HepG2 (cell line): Measurements from ENCODE around the gene SULT4A1. TPM values are rescaled to one million over a fixed set of nuclear protein-coding genes. Genes with fewer than 3 reads are reported as not detected.

ENCODE experiments used
- ATAC-seq: fragments of 200-7000 bp; cut with Tn5 transposase; 3 replicates; pipeline ENCODE4 v1.9.1; 2020; ENCODE audit warnings: mild to moderate bottlenecking, moderate library complexity
- BruUV-seq: library from RNA; stranded (reverse); fragments of 400-500 nt; replicated peaks from 2 replicates; lab custom pipeline; 2021; lab: Mats Ljungman, UMichigan
- CTCF ChIA-PET: fragments of 300-600 bp; formaldehyde crosslinking; extraction: SDS; loops from one replicate; lab custom pipeline; 2021; ENCODE audit warnings: low total read pairs, inconsistent platforms, low intra/inter-chr PET ratio; lab: Yijun Ruan, JAX
- POLR2A ChIA-PET: fragments of 350-600 bp; sonication (Branson Sonifier 250); formaldehyde crosslinking; loops from one replicate; lab custom pipeline; 2020; ENCODE audit warnings: antibody characterized with exemption, inconsistent platforms; lab: Yijun Ruan, JAX
- DNase-seq: peaks from one replicate; pipeline ENCODE4 v3.0.0-alpha.2; 2015; ENCODE audit warnings: low spot score
- FAIRE-seq: peaks from 3 replicates; lab custom pipeline; 2011; peaks lifted over from hg19 to GRCh38; lab: Jason Lieb, UNC
- H2AFZ ChIP-seq: one replicate; pipeline ENCODE4 v1.6.1; 2011; ENCODE audit warnings: low read length, inconsistent platforms
- H3K27ac ChIP-seq: fragments of 300-600 bp; 3 replicates; pipeline ENCODE4 v1.8.0; 2011; ENCODE audit warnings: mixed run types, mild to moderate bottlenecking, mixed read lengths, low read length, inconsistent platforms; ENCODE audit not compliant: insufficient read depth; ENCODE audit errors: extremely low read length
- H3K27me3 ChIP-seq, 2 experiments: fragments of 200-600 bp in 1 of 2; 2 replicates in 1 of 2; 3 replicates in 1 of 2; pipeline versions ENCODE4 v1.6.0 to v1.8.0; 2011; ENCODE audit warnings: low read length in 2 of 2, mild to moderate bottlenecking in 2 of 2, moderate library complexity in 2 of 2, inconsistent platforms in 1 of 2; ENCODE audit not compliant: insufficient read depth in 2 of 2, control insufficient read depth in 1 of 2
- H3K36me3 ChIP-seq, 2 experiments: fragments of 200-600 bp in 1 of 2; replicated peaks in 1 of 2; 2 replicates in 1 of 2; 3 replicates in 1 of 2; pipeline versions ENCODE4 v1.5.1 to v1.8.0; 2011; ENCODE audit warnings: low read length in 2 of 2, inconsistent platforms in 1 of 2; ENCODE audit not compliant: insufficient read depth in 2 of 2, control insufficient read depth in 1 of 2
- H3K4me1 ChIP-seq: 2 replicates; pipeline ENCODE4 v1.5.1; 2012; ENCODE audit warnings: low read length, inconsistent platforms; ENCODE audit not compliant: insufficient read depth
- H3K4me2 ChIP-seq: 2 replicates; pipeline ENCODE4 v1.6.0; 2011; ENCODE audit warnings: low read depth, low read length, inconsistent platforms
- H3K4me3 ChIP-seq, 3 experiments: fragments of 200-600 bp in 1 of 3; sonication (generic), shearing (Covaris generic) in 1 of 3; replicated peaks in 1 of 3; 2 replicates each; pipeline ENCODE4 v1.5.1; 2011 to 2016; ENCODE audit warnings: low read length in 3 of 3, inconsistent platforms in 2 of 3, low read depth in 2 of 3, mild to moderate bottlenecking in 2 of 3, control low read depth in 1 of 3, mixed read lengths in 1 of 3; ENCODE audit not compliant: insufficient read depth in 1 of 3
- H3K79me2 ChIP-seq: one replicate; pipeline ENCODE4 v1.6.1; 2011; ENCODE audit warnings: low read length, inconsistent platforms; ENCODE audit not compliant: insufficient read depth
- H3K9ac ChIP-seq: 2 replicates; pipeline ENCODE4 v1.6.0; 2011; ENCODE audit warnings: mild to moderate bottlenecking, low read depth, low read length, inconsistent platforms; ENCODE audit not compliant: insufficient read depth
- H3K9me3 ChIP-seq: 2 replicates; pipeline ENCODE4 v1.5.1; 2012; ENCODE audit warnings: mild to moderate bottlenecking, low read length
- H4K20me1 ChIP-seq: 2 replicates; pipeline ENCODE4 v1.6.0; 2011; ENCODE audit warnings: inconsistent platforms, mild to moderate bottlenecking, low read length, moderate library complexity; ENCODE audit not compliant: insufficient read depth
- KDM5A ChIP-seq: fragments of 200-600 bp; sonication (generic); IDR thresholded peaks from 2 replicates; pipeline ENCODE4 v1.7.0; 2018; ENCODE audit warnings: antibody characterized with exemption, mild to moderate bottlenecking, low read length, borderline replicate concordance
- RELA ChIP-seq: sonication (generic); formaldehyde crosslinking; IDR thresholded peaks from 2 replicates; pipeline ENCODE4 v1.4.0; 2020; ENCODE audit warnings: missing genetic modification reagents
- SP2 ChIP-seq: sonication (generic); formaldehyde crosslinking; IDR thresholded peaks from 2 replicates; pipeline ENCODE4 v1.5.1; 2020; ENCODE audit warnings: mild to moderate bottlenecking, missing genetic modification reagents
- ZNF484 ChIP-seq: sonication (generic); formaldehyde crosslinking; IDR thresholded peaks from 2 replicates; pipeline ENCODE4 v1.5.1; 2020; ENCODE audit warnings: mild to moderate bottlenecking, low read depth, missing genetic modification reagents, borderline replicate concordance
- WGBS: methylation state at CpG from one replicate; pipeline ENCODE4 v1.1.6; 2017; ENCODE audit warnings: low lambda C conversion rate; 5-methylcytosine and 5-hydroxymethylcytosine counted together
- in situ Hi-C: cut with HindIII; loops from 2 replicates; pipeline ENCODE4 v1.10.0; 2017; ENCODE audit warnings: low pct_unique_long_range_greater_than_20kb; ENCODE audit not compliant: extremely low pct_ligation_motif_present
- intact Hi-C: fragments of 100-400 bp; cut with micrococcal nuclease; formaldehyde crosslinking; loops from one replicate; pipeline ENCODE4 v1.10.0; 2022; ENCODE audit not compliant: unreplicated experiment
- polyA plus RNA-seq, 8 experiments: library from polyadenylated mRNA; depleted of rRNA in 3 of 8; stranded (reverse) in 7 of 8; unstranded in 1 of 8; fragments of >200 nt; fragmentation: Illumina TruSeq in 4 of 8; extraction: Trizol in 4 of 8; gene quantifications; 2 replicates each; pipeline versions ENCODE4 v1.2.1 to v1.2.3, GENCODE V29; 2011 to 2016; ENCODE audit warnings: low read depth in 4 of 8, missing spikeins in 1 of 8, mixed read lengths in 1 of 8; ENCODE audit not compliant: insufficient read depth in 1 of 8
- total RNA-seq, 5 experiments: library from RNA; depleted of rRNA; stranded (reverse); fragments of >200 nt; fragmentation: Illumina TruSeq; extraction: Trizol; gene quantifications; 2 replicates each; pipeline ENCODE4 v1.2.3, GENCODE V29; 2016; ENCODE audit warnings: low read depth in 1 of 5
- TF ChIP-seq, protein P1 (sequence below): sonication (generic); formaldehyde crosslinking; IDR thresholded peaks from 2 replicates; pipeline ENCODE4 v1.4.0; 2020; ENCODE audit warnings: missing genetic modification reagents
- TF ChIP-seq, protein P2 (sequence below): sonication (generic); formaldehyde crosslinking; IDR thresholded peaks from 2 replicates; pipeline ENCODE4 v1.5.0; 2020; ENCODE audit warnings: missing genetic modification reagents
- TF ChIP-seq, protein P3 (sequence below): sonication (generic); formaldehyde crosslinking; IDR thresholded peaks from 2 replicates; pipeline ENCODE4 v1.4.0; 2020; ENCODE audit warnings: missing genetic modification reagents, borderline replicate concordance
- TF ChIP-seq, protein P4 (sequence below): IDR thresholded peaks from 2 replicates; pipeline ENCODE4 v1.6.1; 2016

SULT4A1 gene
- total and polyA plus RNA-seq, 2 of the 13 experiments (the other 11 are each of a cell fraction or from before 2014, with no cell fraction given): not detected

DNA sequence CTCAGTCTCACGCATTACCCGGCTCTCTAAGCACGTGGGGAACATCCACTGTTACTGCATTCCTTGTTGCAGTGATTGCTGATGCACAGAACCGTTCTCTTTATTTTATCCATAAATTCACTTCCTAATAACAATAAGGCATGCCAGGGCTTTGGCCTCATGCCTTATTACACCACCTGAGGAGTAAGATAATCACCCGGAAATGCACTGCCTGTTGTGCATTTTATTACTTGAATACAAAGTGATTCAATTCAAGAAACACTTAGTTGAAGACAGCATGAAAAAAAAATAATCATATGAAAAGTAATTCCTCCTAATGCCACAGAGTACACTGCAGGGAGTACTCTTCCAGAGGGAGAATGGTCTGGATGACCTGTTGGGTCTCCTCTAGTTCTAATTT, 69.4 kb downstream of the SULT4A1 start:
- Histone ChIP-seq H3K4me1 (no peaks in the 10 kb centered on the region), H3K4me3 (no peak overlapping the region), H3K27me3 (peaks cover 0 to 4% of the 10 kb centered on the region in 2 experiments; a peak in 3 of 5 replicates), H3K79me2 (no peaks in the 10 kb centered on the region), H3K27ac (no peak overlapping the region), H3K36me3 (no peaks in the 10 kb centered on the region), H3K4me2 (no peak overlapping the region), H3K9ac (no peak overlapping the region), H4K20me1 (no peaks in the 10 kb centered on the region), H3K9me3 (no peaks in the 10 kb centered on the region), H2AFZ (no peak overlapping the region)
- intact Hi-C loops: no loop called here
- no peak for ATAC-seq
- in situ Hi-C loops: no loop called here
- FAIRE-seq: no peak
- DNase-seq: no peak
- POLR2A ChIA-PET: no interaction called here
- no TSS peak for BruUV-seq
- TF ChIP-seq, protein P1, sequence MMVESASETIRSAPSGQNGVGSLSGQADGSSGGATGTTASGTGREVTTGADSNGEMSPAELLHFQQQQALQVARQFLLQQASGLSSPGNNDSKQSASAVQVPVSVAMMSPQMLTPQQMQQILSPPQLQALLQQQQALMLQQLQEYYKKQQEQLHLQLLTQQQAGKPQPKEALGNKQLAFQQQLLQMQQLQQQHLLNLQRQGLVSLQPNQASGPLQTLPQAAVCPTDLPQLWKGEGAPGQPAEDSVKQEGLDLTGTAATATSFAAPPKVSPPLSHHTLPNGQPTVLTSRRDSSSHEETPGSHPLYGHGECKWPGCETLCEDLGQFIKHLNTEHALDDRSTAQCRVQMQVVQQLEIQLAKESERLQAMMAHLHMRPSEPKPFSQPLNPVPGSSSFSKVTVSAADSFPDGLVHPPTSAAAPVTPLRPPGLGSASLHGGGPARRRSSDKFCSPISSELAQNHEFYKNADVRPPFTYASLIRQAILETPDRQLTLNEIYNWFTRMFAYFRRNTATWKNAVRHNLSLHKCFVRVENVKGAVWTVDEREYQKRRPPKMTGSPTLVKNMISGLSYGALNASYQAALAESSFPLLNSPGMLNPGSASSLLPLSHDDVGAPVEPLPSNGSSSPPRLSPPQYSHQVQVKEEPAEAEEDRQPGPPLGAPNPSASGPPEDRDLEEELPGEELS (CRISPR knock-in tag): no peak
- TF ChIP-seq KDM5A: no peak
- no peak for TF ChIP-seq ZNF484
- TF ChIP-seq RELA (CRISPR knock-in tag): no peak
- TF ChIP-seq, protein P2, sequence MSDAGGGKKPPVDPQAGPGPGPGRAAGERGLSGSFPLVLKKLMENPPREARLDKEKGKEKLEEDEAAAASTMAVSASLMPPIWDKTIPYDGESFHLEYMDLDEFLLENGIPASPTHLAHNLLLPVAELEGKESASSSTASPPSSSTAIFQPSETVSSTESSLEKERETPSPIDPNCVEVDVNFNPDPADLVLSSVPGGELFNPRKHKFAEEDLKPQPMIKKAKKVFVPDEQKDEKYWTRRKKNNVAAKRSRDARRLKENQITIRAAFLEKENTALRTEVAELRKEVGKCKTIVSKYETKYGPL (CRISPR knock-in tag): no peak
- TF ChIP-seq SP2 (CRISPR knock-in tag): no peak
- TF ChIP-seq, protein P3, sequence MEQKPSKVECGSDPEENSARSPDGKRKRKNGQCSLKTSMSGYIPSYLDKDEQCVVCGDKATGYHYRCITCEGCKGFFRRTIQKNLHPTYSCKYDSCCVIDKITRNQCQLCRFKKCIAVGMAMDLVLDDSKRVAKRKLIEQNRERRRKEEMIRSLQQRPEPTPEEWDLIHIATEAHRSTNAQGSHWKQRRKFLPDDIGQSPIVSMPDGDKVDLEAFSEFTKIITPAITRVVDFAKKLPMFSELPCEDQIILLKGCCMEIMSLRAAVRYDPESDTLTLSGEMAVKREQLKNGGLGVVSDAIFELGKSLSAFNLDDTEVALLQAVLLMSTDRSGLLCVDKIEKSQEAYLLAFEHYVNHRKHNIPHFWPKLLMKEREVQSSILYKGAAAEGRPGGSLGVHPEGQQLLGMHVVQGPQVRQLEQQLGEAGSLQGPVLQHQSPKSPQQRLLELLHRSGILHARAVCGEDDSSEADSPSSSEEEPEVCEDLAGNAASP (CRISPR knock-in tag): no peak
- TF ChIP-seq, protein P4, sequence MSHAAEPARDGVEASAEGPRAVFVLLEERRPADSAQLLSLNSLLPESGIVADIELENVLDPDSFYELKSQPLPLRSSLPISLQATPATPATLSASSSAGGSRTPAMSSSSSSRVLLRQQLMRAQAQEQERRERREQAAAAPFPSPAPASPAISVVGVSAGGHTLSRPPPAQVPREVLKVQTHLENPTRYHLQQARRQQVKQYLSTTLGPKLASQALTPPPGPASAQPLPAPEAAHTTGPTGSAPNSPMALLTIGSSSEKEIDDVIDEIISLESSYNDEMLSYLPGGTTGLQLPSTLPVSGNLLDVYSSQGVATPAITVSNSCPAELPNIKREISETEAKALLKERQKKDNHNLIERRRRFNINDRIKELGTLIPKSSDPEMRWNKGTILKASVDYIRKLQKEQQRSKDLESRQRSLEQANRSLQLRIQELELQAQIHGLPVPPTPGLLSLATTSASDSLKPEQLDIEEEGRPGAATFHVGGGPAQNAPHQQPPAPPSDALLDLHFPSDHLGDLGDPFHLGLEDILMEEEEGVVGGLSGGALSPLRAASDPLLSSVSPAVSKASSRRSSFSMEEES: no peak
- 21% methylated on average over 5 of the region's 5 CpGs for WGBS
- CTCF ChIA-PET: no interaction called here
